ENCODE results near the gene PPP2R3B. TPM values are rescaled to one million over a fixed set of nuclear protein-coding genes. Genes with fewer than 3 reads are reported as not detected.

The PPP2R3B gene
- total RNA-seq, 2 experiments from 2014 or later = 31.7 to 32.2 TPM

- no peaks in the 10 kb centered on the region for H3K27me3 Mint-ChIP-seq
- no peak overlapping the region for H3K27ac Mint-ChIP-seq
- intact Hi-C loops (cut with micrococcal nuclease) = no loop called here
- CTCF ChIA-PET = no interaction called here
- H3K9me3 Mint-ChIP-seq = peaks cover 26% of the 10 kb centered on the region
- H3K4me3 Mint-ChIP-seq = no peak overlapping the region
- DNase-seq = no peak
- peaks cover 35% of the 10 kb centered on the region for H3K36me3 Mint-ChIP-seq
- no peaks in the 10 kb centered on the region for H3K4me1 Mint-ChIP-seq (ENCODE audit: low read depth)
- POLR2A ChIA-PET = no interaction called here
These were observed 23.6 kb downstream of the PPP2R3B start for GRCh38 chrX:362937-363620.

- H3K9me3 Mint-ChIP-seq = peaks cover 32% of the 10 kb centered on the region
- no peak for DNase-seq
- peaks cover 6% of the 10 kb centered on the region for H3K4me1 Mint-ChIP-seq (ENCODE audit: low read depth)
- no peak overlapping the region for H3K4me3 Mint-ChIP-seq
- H3K27ac Mint-ChIP-seq = no peak overlapping the region
- H3K36me3 Mint-ChIP-seq = peaks cover 42% of the 10 kb centered on the region
- ChIA-PET CTCF (no interaction called here), POLR2A (no interaction called here)
- intact Hi-C loops (cut with micrococcal nuclease) = no loop called here
- H3K27me3 Mint-ChIP-seq = no peaks in the 10 kb centered on the region
These were observed 24.4 kb downstream of the PPP2R3B start for GRCh38 chrX:362351-362750.

- Mint-ChIP-seq H3K27me3 (no peaks in the 10 kb centered on the region), H3K9me3 (peaks cover 32% of the 10 kb centered on the region), H3K4me1 (ENCODE audit: low read depth) (peaks cover 14% of the 10 kb centered on the region), H3K36me3 (peaks cover 46% of the 10 kb centered on the region), H3K27ac (no peak overlapping the region), H3K4me3 (no peak overlapping the region)
- intact Hi-C loops (cut with micrococcal nuclease) = no loop called here
- no peak for DNase-seq
- ChIA-PET POLR2A (no interaction called here), CTCF (no interaction called here)
These were observed 25.2 kb downstream of the PPP2R3B start for GRCh38 chrX:361231-362145.

GRCh38 chrX:360496-361150 is 26.1 kb downstream of the PPP2R3B start:
- peaks cover 50% of the 10 kb centered on the region for H3K36me3 Mint-ChIP-seq
- POLR2A ChIA-PET = no interaction called here
- intact Hi-C loops (cut with micrococcal nuclease) = no loop called here
- peaks cover 32% of the 10 kb centered on the region for H3K9me3 Mint-ChIP-seq
- peaks cover 19% of the 10 kb centered on the region for H3K4me1 Mint-ChIP-seq (ENCODE audit: low read depth)
- H3K4me3 Mint-ChIP-seq = no peak overlapping the region
- DNase-seq = no peak
- CTCF ChIA-PET = no interaction called here
- H3K27ac Mint-ChIP-seq = no peak overlapping the region
- H3K27me3 Mint-ChIP-seq = no peaks in the 10 kb centered on the region

GRCh38 chrX:358651-359143 is 28.0 kb downstream of the PPP2R3B start:
- Mint-ChIP-seq H3K27me3 (no peaks in the 10 kb centered on the region), H3K36me3 (peaks cover 51% of the 10 kb centered on the region), H3K4me1 (ENCODE audit: low read depth) (peaks cover 19% of the 10 kb centered on the region), H3K4me3 (no peak overlapping the region), H3K9me3 (peaks cover 32% of the 10 kb centered on the region), H3K27ac (no peak overlapping the region)
- POLR2A ChIA-PET = no interaction called here
- CTCF ChIA-PET = no interaction called here
- intact Hi-C loops (cut with micrococcal nuclease) = no loop called here
- no peak for DNase-seq

GRCh38 chrX:357693-358471 is 28.8 kb downstream of the PPP2R3B start:
- peaks cover 19% of the 10 kb centered on the region for H3K4me1 Mint-ChIP-seq (ENCODE audit: low read depth)
- no peaks in the 10 kb centered on the region for H3K27me3 Mint-ChIP-seq
- ChIA-PET POLR2A (no interaction called here), CTCF (no interaction called here)
- H3K36me3 Mint-ChIP-seq = peaks cover 51% of the 10 kb centered on the region
- peaks cover 32% of the 10 kb centered on the region for H3K9me3 Mint-ChIP-seq
- H3K4me3 Mint-ChIP-seq = peak overlapping the region; percentile 13
- peak; percentile 62 for DNase-seq
- peak overlapping the region; percentile 91 for H3K27ac Mint-ChIP-seq
- intact Hi-C loops (cut with micrococcal nuclease) = loop anchor here (1.0 kb wide), 1 partner anchor 40 kb away; the partner anchor contains the start of gene GTPBP6

- peak overlapping the region; percentile 91 for H3K27ac Mint-ChIP-seq
- POLR2A ChIA-PET = no interaction called here
- CTCF ChIA-PET = no interaction called here
These were observed 29.5 kb downstream of the PPP2R3B start for GRCh38 chrX:357035-357692.

GRCh38 chrX:356385-357034 is 30.2 kb downstream of the PPP2R3B start:
- H3K36me3 Mint-ChIP-seq = peaks cover 46% of the 10 kb centered on the region

More at GRCh38 chrX:357035-357692, 29.5 kb downstream of the PPP2R3B start:
- Mint-ChIP-seq H3K4me3 (peak overlapping the region; percentile 13), H3K36me3 (peaks cover 52% of the 10 kb centered on the region), H3K27me3 (no peaks in the 10 kb centered on the region), H3K4me1 (ENCODE audit: low read depth) (peaks cover 19% of the 10 kb centered on the region), H3K9me3 (peaks cover 30% of the 10 kb centered on the region)
- intact Hi-C loops (cut with micrococcal nuclease) = loop anchor here (1.0 kb wide), 1 partner anchor 39 kb away; the partner anchor contains the start of gene GTPBP6
- DNase-seq = no peak

GRCh38 chrX:355329-356050 is 31.2 kb downstream of the PPP2R3B start:
- Mint-ChIP-seq H3K4me3 (no peak overlapping the region), H3K9me3 (peaks cover 21% of the 10 kb centered on the region), H3K27me3 (no peaks in the 10 kb centered on the region), H3K4me1 (ENCODE audit: low read depth) (peaks cover 19% of the 10 kb centered on the region), H3K27ac (no peak overlapping the region), H3K36me3 (peaks cover 37% of the 10 kb centered on the region)
- CTCF ChIA-PET = no interaction called here
- intact Hi-C loops (cut with micrococcal nuclease) = no loop called here
- DNase-seq = no peak
- POLR2A ChIA-PET = no interaction called here

More at GRCh38 chrX:356385-357034, 30.2 kb downstream of the PPP2R3B start:
- Mint-ChIP-seq H3K27ac (peak overlapping the region; percentile 91), H3K27me3 (no peaks in the 10 kb centered on the region), H3K4me3 (no peak overlapping the region), H3K9me3 (peaks cover 28% of the 10 kb centered on the region), H3K4me1 (ENCODE audit: low read depth) (peaks cover 19% of the 10 kb centered on the region)
- no peak for DNase-seq
- intact Hi-C loops (cut with micrococcal nuclease) = loop anchor here (1.0 kb wide), 1 partner anchor 38 kb away; the partner anchor contains the start of gene GTPBP6
- ChIA-PET POLR2A (no interaction called here), CTCF (no interaction called here)

GRCh38 chrX:353566-354535 is 32.9 kb downstream of the PPP2R3B start:
- H3K4me3 Mint-ChIP-seq = no peak overlapping the region
- H3K9me3 Mint-ChIP-seq = peaks cover 10% of the 10 kb centered on the region
- H3K4me1 Mint-ChIP-seq (ENCODE audit: low read depth) = peaks cover 19% of the 10 kb centered on the region
- no peak for DNase-seq
- POLR2A ChIA-PET = no interaction called here
- H3K27ac Mint-ChIP-seq = no peak overlapping the region
- H3K36me3 Mint-ChIP-seq = peaks cover 24% of the 10 kb centered on the region
- intact Hi-C loops (cut with micrococcal nuclease) = no loop called here
- CTCF ChIA-PET = no interaction called here
- no peaks in the 10 kb centered on the region for H3K27me3 Mint-ChIP-seq
